Left renal pelvis (tissue), 4 donors: ENCODE measurements around the gene CLEC16A. TPM values are rescaled to one million over a fixed set of nuclear protein-coding genes. Genes with fewer than 3 reads are reported as not detected.

Source experiments
- DNase-seq, 4 donors: peaks; one replicate each; pipeline ENCODE4 v3.0.0-alpha.2; 2013; ENCODE audit warnings: low read depth in 4 of 4, low spot score in 3 of 4
- polyA plus RNA-seq, 4 donors: library from polyadenylated mRNA; unstranded; fragments of 120-200 nt; gene quantifications; one replicate each; pipeline ENCODE4 v1.2.1, GENCODE V29; 2013; ENCODE audit not compliant: insufficient read length in 4 of 4

Gene CLEC16A, protein sequence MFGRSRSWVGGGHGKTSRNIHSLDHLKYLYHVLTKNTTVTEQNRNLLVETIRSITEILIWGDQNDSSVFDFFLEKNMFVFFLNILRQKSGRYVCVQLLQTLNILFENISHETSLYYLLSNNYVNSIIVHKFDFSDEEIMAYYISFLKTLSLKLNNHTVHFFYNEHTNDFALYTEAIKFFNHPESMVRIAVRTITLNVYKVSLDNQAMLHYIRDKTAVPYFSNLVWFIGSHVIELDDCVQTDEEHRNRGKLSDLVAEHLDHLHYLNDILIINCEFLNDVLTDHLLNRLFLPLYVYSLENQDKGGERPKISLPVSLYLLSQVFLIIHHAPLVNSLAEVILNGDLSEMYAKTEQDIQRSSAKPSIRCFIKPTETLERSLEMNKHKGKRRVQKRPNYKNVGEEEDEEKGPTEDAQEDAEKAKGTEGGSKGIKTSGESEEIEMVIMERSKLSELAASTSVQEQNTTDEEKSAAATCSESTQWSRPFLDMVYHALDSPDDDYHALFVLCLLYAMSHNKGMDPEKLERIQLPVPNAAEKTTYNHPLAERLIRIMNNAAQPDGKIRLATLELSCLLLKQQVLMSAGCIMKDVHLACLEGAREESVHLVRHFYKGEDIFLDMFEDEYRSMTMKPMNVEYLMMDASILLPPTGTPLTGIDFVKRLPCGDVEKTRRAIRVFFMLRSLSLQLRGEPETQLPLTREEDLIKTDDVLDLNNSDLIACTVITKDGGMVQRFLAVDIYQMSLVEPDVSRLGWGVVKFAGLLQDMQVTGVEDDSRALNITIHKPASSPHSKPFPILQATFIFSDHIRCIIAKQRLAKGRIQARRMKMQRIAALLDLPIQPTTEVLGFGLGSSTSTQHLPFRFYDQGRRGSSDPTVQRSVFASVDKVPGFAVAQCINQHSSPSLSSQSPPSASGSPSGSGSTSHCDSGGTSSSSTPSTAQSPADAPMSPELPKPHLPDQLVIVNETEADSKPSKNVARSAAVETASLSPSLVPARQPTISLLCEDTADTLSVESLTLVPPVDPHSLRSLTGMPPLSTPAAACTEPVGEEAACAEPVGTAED
- polyA plus RNA-seq, result 10 to 100 TPM; 18.0 to 25.9 (median 22.7) TPM

DNA sequence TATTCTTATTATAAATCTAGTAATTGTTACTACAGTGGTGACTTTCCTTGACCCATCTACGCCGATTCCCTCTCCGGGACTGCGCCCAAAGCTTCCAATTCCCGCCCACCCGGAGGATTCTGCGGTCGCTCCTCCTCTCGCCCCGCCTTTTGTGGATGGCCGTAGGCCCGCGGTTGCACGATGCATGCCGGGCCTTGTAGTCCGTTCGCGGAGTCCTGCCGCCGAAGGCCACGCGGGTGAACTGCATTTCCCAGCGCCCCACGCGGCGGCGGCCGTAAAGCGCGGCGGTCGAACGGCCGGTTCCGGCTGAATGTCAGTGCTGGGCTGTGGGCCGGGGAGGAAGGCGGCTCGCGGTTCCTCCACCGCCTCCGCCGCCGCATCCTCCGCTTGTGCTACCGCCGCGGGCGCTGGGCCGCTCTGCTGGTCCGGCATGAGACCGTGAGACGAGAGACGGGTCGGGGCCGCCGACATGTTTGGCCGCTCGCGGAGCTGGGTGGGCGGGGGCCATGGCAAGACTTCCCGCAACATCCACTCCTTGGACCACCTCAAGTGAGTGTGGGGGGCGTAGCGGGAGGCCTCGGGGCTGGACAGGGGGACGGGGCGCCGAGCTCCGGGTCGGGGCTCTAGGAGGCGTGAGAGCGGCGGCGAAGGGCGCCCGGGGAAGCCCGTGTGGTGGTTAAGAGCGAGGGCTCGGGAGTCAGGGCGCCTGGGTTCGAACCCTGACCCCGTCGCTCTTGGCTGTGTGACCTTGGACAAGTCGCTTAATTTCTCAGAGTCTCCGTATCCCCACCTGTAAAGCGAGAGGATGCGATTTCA lies at the start of gene CLEC16A:
TSS of gene CLEC16A (plus strand) at position 316 of the 816 bp plus-strand sequence. CDS start at position 470, 154 bp downstream.
- DNase-seq, result peak; percentile 83 to 90 (median 88)

DNA sequence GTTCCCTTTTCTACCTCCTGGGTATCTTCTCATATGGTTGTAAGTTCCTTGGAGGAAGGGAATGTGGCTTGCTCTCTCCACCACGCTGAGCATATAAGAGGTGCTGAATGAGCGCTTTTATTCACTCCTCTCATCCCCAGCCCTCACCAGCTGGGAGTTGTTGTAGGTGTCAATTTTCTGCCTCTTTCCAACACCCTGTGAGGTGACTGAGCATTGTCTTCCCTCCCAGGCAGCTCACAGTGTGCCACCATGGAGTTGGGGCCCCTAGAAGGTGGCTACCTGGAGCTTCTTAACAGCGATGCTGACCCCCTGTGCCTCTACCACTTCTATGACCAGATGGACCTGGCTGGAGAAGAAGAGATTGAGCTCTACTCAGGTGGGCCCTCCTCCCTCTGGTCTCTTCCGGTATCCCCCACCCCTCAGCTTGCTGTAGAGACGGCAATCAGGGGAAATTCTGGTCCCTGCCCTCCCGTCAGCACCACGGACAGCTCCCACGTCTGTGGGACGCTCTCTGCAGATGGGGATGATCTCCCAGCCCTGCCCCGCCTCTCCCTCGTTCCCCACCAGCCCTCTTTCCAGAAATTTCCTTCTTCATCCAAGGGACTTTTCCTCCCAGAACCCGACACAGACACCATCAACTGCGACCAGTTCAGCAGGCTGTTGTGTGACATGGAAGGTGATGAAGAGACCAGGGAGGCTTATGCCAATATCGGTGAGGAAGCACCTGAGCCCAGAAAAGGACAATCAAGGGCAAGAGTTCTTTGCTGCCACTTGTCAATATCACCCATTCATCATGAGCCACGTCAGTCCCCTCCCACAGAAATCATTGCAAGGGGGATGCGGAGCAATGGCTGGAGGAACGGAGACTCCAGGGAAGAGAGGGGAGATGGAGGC lies 49.1 kb upstream of the CLEC16A start:
- peak in 3 of 4 donors; percentile 49 to 60 (median 52) for DNase-seq

DNA sequence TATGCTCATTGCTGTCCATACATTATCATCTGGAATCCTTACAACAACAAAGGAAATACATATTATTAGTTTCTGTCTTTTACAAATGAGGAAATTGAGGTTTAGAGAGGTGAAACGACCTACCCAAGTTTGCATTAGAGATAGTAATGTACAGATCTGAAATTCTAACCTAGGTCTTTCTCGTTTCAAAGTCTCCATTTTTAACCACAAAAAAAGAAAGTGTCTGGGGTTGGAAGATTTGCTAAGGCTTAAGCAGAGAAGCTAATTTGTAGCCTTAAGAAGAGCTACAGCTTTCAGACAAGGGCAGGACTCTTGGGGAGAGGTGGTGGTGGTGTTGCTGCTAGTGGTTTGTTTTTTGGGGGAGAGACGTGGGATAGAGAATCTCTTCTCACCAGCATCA lies 48.2 kb upstream of the CLEC16A start:
- no peak for DNase-seq

DNA sequence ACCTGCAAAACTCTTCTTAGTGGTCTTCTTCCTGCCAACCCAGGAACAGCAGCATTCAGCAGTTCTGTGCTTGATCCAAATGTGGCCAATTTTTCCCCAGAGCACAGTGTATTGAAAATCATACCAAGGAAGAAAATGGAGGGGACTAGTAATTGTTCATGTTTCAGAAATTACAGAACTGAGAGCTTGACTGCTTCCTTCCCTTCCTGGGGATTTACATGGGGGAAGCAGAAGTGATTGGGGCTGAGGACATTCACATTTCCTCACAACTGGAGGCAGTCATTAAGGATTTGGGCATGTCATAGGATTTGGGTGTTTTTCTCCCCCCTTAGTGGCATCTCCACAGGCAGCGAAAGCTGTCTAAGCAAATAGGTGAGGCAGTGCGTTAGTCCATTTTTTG lies 47.6 kb upstream of the CLEC16A start:
- DNase-seq, result no peak

DNA sequence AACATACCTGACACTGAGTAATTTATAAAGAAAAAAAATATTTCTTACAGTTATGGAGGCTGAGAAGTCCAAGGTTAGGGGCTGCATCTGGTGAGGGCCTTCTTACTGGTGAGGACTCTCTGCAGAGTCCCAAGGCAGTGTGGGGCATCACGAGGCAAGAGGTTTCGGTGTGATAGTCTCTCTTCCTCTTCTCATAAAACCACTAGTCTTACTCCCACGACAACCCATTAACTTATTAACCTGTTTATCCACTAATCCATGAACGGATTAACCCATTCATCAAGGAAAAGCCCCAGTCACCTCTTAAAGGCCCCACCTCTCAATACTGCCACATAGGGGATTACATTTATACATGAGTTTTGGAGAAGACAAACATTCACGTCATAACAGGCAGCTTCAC lies 47.2 kb upstream of the CLEC16A start:
- DNase-seq, result no peak

DNA sequence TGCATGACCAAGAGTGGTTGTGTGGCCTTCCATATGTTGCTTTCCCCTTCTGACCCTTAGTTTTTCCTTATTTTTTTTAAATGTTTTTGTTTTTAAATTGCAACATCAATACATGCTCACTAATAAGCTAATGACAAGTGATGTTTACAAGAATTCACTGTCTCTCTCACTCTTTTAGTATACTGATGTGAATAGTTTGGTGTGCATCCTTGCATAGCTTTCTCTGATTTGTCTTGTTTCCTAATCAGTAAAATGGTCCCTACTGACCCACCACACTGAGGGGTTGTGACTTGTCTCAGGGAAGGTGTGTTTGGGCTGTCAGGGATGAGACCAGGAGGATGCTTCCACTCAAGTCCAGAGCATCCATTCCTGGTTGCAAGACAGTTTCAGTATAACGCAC lies 41.4 kb upstream of the CLEC16A start:
- no peak for DNase-seq

DNA sequence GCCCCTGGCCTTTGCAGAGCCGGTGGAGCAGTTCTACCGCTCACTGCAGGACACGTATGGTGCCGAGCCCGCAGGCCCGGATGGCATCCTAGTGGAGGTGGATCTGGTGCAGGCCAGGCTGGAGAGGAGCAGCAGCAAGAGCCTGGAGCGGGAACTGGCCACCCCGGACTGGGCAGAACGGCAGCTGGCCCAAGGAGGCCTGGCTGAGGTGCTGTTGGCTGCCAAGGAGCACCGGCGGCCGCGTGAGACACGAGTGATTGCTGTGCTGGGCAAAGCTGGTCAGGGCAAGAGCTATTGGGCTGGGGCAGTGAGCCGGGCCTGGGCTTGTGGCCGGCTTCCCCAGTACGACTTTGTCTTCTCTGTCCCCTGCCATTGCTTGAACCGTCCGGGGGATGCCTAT lies 37.9 kb upstream of the CLEC16A start:
- DNase-seq, result no peak

DNA sequence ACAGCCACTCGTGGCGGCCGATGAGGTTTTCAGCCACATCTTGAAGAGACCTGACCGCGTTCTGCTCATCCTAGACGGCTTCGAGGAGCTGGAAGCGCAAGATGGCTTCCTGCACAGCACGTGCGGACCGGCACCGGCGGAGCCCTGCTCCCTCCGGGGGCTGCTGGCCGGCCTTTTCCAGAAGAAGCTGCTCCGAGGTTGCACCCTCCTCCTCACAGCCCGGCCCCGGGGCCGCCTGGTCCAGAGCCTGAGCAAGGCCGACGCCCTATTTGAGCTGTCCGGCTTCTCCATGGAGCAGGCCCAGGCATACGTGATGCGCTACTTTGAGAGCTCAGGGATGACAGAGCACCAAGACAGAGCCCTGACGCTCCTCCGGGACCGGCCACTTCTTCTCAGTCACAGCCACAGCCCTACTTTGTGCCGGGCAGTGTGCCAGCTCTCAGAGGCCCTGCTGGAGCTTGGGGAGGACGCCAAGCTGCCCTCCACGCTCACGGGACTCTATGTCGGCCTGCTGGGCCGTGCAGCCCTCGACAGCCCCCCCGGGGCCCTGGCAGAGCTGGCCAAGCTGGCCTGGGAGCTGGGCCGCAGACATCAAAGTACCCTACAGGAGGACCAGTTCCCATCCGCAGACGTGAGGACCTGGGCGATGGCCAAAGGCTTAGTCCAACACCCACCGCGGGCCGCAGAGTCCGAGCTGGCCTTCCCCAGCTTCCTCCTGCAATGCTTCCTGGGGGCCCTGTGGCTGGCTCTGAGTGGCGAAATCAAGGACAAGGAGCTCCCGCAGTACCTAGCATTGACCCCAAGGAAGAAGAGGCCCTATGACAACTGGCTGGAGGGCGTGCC lies 37.2 kb upstream of the CLEC16A start:
- DNase-seq, result no peak

DNA sequence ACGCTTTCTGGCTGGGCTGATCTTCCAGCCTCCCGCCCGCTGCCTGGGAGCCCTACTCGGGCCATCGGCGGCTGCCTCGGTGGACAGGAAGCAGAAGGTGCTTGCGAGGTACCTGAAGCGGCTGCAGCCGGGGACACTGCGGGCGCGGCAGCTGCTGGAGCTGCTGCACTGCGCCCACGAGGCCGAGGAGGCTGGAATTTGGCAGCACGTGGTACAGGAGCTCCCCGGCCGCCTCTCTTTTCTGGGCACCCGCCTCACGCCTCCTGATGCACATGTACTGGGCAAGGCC lies 36.7 kb upstream of the CLEC16A start:
- DNase-seq, result no peak

DNA sequence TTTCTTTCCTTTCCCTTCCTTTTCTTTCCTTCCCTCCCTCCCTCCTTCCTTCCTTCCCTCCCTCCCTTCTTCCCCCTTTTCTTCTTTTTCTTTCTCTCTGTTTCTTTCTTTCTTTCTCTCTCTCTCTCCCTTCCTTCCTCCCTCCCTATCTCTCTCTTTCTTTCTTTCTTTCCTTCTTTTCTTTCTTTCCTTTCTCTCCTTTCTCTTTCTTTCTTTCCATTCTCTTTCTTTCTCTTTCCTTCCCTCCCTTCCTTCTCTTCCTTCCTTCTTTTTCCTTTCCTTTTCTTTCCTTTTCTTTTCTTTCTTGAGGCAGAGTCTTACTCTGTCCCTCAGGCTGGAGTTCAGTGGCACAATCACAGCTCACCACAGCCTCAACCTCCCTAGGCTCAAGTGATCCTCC lies 33.1 kb upstream of the CLEC16A start:
- no peak for DNase-seq

DNA sequence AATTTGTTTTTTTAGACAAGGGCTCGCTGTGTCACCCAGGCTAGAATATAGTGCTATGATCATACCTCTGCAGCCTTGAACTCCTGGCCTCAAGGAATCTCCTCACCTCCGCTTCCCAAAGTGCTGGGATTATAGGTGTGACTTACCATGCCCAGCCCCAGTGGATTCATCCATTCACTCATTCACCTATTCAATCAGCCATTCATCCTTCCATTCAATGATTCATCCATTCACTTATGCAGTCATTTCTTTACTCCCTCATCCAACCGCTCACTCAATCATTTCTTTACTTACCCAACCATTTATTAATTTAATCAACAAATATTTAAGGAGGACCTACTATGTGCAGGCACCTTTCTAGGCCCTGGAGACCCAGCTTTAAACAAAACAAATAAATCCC lies 27.8 kb upstream of the CLEC16A start:
- DNase-seq, result no peak

DNA sequence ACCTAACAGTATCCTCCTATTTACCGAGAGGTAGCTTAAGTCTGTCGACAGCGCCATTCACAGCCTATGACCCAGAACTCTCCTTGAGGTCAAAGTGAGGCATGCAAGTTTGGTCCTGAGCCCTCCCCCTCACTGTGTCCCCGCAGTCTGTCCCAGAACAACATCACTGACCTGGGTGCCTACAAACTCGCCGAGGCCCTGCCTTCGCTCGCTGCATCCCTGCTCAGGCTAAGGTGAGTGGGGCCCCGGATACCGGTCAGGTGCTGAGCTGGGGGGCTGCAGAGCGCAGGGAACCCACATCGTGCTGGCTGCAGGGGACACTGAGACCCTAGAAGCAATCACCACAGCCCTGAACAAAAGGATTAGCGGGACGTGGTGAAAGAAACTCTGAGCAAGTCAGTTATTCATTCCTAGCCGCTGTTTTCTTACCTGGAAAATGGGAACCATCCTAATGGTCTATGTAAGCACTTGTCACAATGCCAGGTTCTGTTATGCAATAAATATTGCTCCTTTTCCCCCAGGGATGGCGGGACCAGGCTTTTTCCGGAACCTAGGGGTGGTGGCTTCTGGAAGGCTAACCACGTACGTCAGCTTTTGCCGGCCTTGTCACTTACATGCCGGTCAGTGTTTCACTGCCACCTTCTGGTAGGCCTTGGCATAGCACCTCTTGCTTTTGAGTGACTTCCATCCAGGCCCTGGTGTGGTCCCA lies 25.9 kb upstream of the CLEC16A start:
- DNase-seq, result peak; percentile 82 to 85 (median 85)

DNA sequence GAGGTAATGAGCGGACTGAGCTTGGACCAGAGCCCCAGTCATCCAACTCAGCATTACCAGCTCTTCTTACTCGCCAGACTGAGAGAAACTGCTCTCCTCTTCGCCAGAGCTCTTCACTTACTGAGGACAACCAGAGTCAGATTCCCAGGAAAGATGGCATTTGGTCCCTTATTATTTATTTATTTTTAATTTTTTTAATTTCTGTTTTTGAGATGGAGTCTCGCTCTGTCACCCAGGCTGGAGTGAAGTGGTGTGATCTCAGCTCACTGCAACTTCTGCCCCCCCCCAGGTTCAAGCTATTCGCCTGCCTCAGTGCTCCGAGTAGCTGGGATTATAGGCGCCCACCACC lies 25.4 kb upstream of the CLEC16A start:
- no peak for DNase-seq

DNA sequence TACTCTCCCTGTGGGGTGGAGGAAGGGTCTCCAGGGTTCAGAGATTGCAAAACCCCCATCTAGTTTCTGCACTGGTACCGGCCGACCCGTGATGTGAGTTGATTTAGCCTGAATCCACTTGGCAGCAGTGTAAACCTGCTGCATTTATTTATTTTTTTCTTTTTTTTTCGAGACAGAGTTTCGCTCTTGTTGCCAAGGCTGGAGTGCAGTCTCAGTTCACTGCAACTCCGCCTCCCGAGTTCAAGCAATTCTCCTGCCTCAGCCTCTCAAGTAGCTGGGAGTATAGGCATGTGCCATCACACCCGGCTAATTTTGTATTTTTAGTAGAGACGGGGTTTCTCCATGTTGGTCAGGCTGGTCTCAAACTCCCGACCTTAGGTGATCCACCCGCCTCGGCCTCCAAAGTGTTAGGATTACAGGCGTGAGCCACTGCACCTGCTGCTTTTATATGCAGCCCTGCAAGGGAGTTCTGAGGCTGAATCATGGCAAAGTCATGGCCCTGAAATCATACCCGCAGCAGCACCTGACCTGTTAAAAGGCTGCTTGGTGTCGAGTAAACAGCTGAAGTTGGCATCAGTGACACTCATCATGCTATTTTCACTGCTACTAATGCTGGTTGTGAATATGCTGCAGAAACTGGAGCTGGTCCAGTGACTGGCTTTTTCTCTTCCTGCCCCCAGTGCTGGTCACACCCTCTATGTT lies 23.5 kb upstream of the CLEC16A start:
- no peak for DNase-seq

DNA sequence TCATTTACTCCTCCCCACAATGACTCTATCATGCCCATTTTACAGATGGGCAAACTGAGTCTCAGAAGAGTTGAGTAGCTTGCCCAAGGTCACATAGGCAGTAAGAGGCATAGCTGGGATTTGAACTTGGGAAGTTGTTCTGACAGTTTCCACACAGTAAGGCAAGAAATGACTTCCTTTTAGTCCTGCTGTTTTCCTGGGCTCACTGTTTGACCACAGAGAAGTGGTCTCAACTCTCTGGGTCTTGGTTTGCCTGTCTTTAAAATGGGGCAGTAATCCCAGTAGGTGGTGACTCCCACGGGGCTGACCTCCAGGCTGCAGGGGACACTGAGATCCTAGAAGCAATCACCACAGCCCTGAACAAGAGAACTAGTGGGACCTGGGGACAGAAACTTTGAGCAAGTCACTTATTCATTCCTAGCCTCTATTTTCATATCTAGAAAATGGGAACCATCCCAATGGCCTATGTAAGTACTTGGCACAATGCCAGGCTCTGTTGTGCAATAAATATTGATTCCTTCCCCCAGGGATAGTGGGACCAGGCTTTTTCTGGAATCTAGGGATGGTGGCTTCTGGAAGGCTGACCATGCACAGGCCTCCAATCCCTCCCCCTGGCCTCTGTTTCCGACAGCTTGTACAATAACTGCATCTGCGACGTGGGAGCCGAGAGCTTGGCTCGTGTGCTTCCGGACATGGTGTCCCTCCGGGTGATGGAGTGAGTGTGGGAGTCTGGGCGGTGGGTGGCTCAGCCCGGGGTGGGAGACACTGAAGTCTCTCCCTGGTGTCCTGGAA lies 22.6 kb upstream of the CLEC16A start:
- no peak for DNase-seq

DNA sequence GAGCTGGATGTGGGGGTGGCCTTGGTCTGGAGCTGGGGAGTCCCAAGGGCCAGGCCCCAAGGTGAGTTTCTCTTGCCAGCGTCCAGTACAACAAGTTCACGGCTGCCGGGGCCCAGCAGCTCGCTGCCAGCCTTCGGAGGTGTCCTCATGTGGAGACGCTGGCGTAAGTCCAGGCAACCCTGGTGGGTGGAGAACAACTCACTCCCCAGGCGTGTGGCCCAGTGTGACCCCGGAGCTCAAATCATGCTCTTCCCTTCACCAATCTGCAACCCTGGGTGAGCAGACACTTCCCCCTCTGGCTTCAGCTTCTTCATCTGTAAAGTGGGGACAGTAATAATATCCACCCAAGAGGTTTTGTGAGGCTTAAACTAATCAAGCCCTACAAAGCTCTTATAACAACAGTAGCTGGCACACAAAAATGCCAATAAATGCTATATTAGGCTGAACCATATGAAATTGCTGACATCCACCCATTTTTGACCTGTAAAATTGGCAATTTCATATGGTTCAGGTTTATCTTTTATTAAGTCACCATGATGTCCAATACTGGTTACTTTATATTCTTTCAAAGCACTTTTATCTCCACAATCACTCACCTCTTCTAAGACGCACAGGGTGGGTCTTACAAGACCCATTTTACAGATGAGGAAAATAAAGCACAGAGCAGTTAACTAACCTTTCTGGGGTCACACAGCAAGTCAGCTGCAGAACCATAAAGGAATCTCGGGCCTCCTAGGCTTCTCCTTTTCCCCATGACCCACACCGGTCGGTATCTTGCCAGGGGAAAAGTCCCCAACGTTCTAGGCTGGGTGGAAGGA lies 21.8 kb upstream of the CLEC16A start:
- DNase-seq, result no peak
